ENCODE measurements around the gene TRIM62. TPM values are rescaled to one million over a fixed set of nuclear protein-coding genes. Genes with fewer than 3 reads are reported as not detected.

Gene TRIM62
- polyA plus RNA-seq, 1 donor (not counting 4 experiments of a cell fraction or from before 2014, with no cell fraction given): 2.0 TPM

DNA sequence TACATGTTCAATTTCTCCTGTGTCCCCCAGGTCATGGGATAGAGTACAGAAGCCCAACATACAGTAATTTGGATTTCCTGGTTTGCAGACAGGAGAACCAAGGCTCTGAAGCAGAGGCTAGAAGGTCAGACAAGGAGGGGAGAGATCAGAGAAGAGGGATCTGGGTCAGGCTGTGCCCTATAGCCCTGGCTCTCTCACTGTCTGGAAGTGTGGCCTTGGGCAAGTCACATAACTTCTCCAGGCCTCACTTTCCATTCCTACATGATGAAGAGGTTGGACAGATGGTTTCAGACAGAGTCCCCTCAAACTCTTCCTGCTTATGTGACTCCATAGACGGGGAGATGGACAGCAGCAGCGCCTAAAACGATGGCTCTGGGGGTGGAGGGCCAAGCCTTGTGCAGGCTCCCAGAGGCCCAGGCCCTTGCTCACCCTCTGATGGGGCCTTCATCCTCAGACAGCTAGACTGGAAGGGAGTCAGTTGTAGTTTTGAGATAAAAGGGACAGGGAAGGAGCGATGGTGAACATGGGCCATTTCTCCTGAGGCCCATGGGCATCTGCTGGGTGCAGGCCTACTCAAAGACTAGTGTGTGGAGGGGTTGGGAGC, 2.9 kb downstream of the TRIM62 start:
- dilution Hi-C loops (cut with MboI; ENCODE audit: extremely low pct_ligation_motif_present, low sequenced_read_pairs): loop anchor here (5.0 kb wide), 1 partner anchor 37 kb away; no protein-coding TSS in a partner anchor
- Histone ChIP-seq H3K4me2 (ENCODE audit: control insufficient read depth, extremely low read depth, insufficient read depth, low read depth, low read length) (no peak overlapping the region), H3K79me2 (ENCODE audit: control insufficient read depth, insufficient read depth, low read length) (no peaks in the 10 kb centered on the region), H3K4me1 (ENCODE audit: control insufficient read depth, extremely low read depth, insufficient read depth, low read length) (peaks cover 16% of the 10 kb centered on the region), H4K20me1 (ENCODE audit: control insufficient read depth, extremely low read depth, insufficient read depth, low read length) (no peaks in the 10 kb centered on the region), H3K27me3 (ENCODE audit: control insufficient read depth, extremely low read depth, insufficient read depth, low read length) (no peaks in the 10 kb centered on the region), H3K9me1 (ENCODE audit: control insufficient read depth, extremely low read depth, insufficient read depth, low read length) (peaks cover 2% of the 10 kb centered on the region), H3K4me3 (ENCODE audit: control insufficient read depth in 2 of 3, extremely low read depth in 1 of 3, insufficient read depth in 2 of 3, low read depth in 1 of 3, low read length in 3 of 3) (no peak overlapping the region), H2AFZ (ENCODE audit: control insufficient read depth, low read length) (no peak overlapping the region), H3K9ac (ENCODE audit: control insufficient read depth, extremely low read depth, insufficient read depth, low read length) (no peak overlapping the region), H3K9me3 (ENCODE audit: control insufficient read depth, low read depth, low read length) (no peaks in the 10 kb centered on the region), H3K36me3 (ENCODE audit: control insufficient read depth in 2 of 2, extremely low read depth in 1 of 2, insufficient read depth in 2 of 2, low read length in 2 of 2) (peaks cover 1 to 2% of the 10 kb centered on the region in 2 experiments), H3K27ac (ENCODE audit: control insufficient read depth, insufficient read depth, low read length) (no peak overlapping the region)
- no peak for FAIRE-seq
- TF ChIP-seq, protein P1, sequence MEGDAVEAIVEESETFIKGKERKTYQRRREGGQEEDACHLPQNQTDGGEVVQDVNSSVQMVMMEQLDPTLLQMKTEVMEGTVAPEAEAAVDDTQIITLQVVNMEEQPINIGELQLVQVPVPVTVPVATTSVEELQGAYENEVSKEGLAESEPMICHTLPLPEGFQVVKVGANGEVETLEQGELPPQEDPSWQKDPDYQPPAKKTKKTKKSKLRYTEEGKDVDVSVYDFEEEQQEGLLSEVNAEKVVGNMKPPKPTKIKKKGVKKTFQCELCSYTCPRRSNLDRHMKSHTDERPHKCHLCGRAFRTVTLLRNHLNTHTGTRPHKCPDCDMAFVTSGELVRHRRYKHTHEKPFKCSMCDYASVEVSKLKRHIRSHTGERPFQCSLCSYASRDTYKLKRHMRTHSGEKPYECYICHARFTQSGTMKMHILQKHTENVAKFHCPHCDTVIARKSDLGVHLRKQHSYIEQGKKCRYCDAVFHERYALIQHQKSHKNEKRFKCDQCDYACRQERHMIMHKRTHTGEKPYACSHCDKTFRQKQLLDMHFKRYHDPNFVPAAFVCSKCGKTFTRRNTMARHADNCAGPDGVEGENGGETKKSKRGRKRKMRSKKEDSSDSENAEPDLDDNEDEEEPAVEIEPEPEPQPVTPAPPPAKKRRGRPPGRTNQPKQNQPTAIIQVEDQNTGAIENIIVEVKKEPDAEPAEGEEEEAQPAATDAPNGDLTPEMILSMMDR (optimal IDR thresholded peaks at IDR 0.05 in 1 of 3, IDR thresholded peaks at IDR 0.05 in 1 of 3, conservative IDR thresholded peaks at IDR 0.05 in 1 of 3; ENCODE audit: extremely low read depth in 1 of 3, insufficient read depth in 2 of 3, low read length in 3 of 3): no peak
- no peak for TF ChIP-seq EZH2 (IDR thresholded peaks at IDR 0.05; ENCODE audit: low read length)
- DNase-seq (ENCODE audit: low read depth, low spot score): no peak

DNA sequence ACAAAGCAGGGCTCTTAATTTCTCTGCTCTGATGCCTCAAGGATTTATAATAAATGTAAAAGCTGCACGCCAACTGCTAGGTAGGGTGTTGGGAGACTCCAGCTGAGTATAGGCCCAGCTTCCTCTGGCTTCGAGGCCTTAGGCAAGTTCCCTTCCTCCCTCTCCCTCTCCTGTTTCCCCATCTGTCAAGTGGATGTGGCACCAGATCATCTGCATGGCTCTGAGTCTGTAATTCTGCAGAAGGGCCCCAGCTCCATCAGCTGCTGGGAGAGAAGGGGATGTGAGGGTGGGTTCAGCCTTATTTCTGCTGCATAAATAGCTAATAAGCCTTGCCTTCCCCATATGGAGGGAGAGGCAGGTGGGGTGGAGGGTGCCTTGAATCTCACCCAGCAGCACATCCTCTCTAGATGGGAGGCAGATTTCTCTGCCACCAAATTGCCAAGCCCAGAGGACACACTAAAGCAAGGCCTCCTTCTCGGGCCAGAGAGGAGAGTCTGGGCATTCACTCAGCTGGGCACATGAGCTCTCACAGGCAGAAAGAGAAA, 3.8 kb downstream of the TRIM62 start:
- H3K36me3 ChIP-seq (ENCODE audit: control insufficient read depth in 2 of 2, extremely low read depth in 1 of 2, insufficient read depth in 2 of 2, low read length in 2 of 2): peaks cover 1 to 2% of the 10 kb centered on the region in 2 experiments
- FAIRE-seq (no peak), DNase-seq (ENCODE audit: low read depth, low spot score) (no peak)
- H3K79me2 ChIP-seq (ENCODE audit: control insufficient read depth, insufficient read depth, low read length): no peaks in the 10 kb centered on the region
- dilution Hi-C loops (cut with MboI; ENCODE audit: extremely low pct_ligation_motif_present, low sequenced_read_pairs): loop anchor here (5.0 kb wide), 1 partner anchor 36 kb away; no protein-coding TSS in a partner anchor
- H3K27ac ChIP-seq (ENCODE audit: control insufficient read depth, insufficient read depth, low read length): no peak overlapping the region
- no peak overlapping the region for H3K4me2 ChIP-seq (ENCODE audit: control insufficient read depth, extremely low read depth, insufficient read depth, low read depth, low read length)
- no peak overlapping the region for H3K9ac ChIP-seq (ENCODE audit: control insufficient read depth, extremely low read depth, insufficient read depth, low read length)
- no peaks in the 10 kb centered on the region for H3K9me3 ChIP-seq (ENCODE audit: control insufficient read depth, low read depth, low read length)
- H3K4me1 ChIP-seq (ENCODE audit: control insufficient read depth, extremely low read depth, insufficient read depth, low read length): peaks cover 16% of the 10 kb centered on the region
- no peaks in the 10 kb centered on the region for H3K27me3 ChIP-seq (ENCODE audit: control insufficient read depth, extremely low read depth, insufficient read depth, low read length)
- H3K9me1 ChIP-seq (ENCODE audit: control insufficient read depth, extremely low read depth, insufficient read depth, low read length): peaks cover 2% of the 10 kb centered on the region
- H4K20me1 ChIP-seq (ENCODE audit: control insufficient read depth, extremely low read depth, insufficient read depth, low read length): no peaks in the 10 kb centered on the region
- H3K4me3 ChIP-seq (ENCODE audit: control insufficient read depth in 2 of 3, extremely low read depth in 1 of 3, insufficient read depth in 2 of 3, low read depth in 1 of 3, low read length in 3 of 3): no peak overlapping the region
- H2AFZ ChIP-seq (ENCODE audit: control insufficient read depth, low read length): no peak overlapping the region
- TF ChIP-seq EZH2 (IDR thresholded peaks at IDR 0.05; ENCODE audit: low read length): no peak
- TF ChIP-seq, protein P1 (optimal IDR thresholded peaks at IDR 0.05 in 1 of 3, IDR thresholded peaks at IDR 0.05 in 1 of 3, conservative IDR thresholded peaks at IDR 0.05 in 1 of 3; ENCODE audit: extremely low read depth in 1 of 3, insufficient read depth in 2 of 3, low read length in 3 of 3): no peak
